GM13976 (cell line): ENCODE results near the gene CSNK2B.
"Not testable (repeated sequence)": the region's sequence is repeated elsewhere in the genome, so short reads cannot be mapped to it uniquely, and the experiment has no call there.

Experiments
- DNase-seq: peaks from one replicate; pipeline ENCODE4 v3.0.0; 2012; ENCODE audit warnings: low spot score
- in situ Hi-C: fragments of 300-500 bp; cut with MboI; formaldehyde crosslinking; loops from one replicate; pipeline ENCODE4 v1.12.0; 2022; ENCODE audit warnings: low sequenced_read_pairs, mixed read lengths, inconsistent platforms; ENCODE audit not compliant: unreplicated experiment
- TF ChIP-seq, protein P1 (sequence below): IDR thresholded peaks from 2 replicates; pipeline ENCODE4 v1.5.1; 2012; ENCODE audit warnings: borderline replicate concordance, mild to moderate bottlenecking; ENCODE audit not compliant: insufficient read depth; ENCODE audit errors: extremely low read depth, missing control alignments, control extremely low read depth

The CSNK2B gene

DNA sequence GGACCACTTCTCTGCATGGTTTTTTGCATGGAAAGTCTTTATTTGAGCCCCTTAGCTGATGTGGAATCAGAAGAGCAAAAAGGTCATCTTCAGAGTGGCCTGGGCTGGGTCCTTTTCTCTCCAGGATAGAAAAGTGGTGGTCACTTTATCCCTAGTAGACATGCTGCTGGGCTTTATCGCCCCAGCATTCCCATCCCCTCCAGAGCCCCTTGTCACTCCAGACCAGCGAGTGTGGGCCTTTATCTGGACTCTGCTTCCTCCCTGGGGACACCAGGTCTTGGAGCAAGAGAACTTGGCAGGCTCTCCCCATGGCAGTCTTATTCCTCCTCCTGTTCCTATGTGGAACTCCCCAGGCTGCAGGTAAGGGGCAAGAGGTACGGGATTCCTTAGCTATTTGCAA is 40.7 kb downstream of the CSNK2B start, which contains the start of gene LY6G6F:
Gene LY6G6F (plus strand): TSS at position 268 of the 400 bp plus-strand sequence. CDS start 41 bp downstream, at position 309.
- in situ Hi-C loops: no loop called here
- TF ChIP-seq, protein P1, sequence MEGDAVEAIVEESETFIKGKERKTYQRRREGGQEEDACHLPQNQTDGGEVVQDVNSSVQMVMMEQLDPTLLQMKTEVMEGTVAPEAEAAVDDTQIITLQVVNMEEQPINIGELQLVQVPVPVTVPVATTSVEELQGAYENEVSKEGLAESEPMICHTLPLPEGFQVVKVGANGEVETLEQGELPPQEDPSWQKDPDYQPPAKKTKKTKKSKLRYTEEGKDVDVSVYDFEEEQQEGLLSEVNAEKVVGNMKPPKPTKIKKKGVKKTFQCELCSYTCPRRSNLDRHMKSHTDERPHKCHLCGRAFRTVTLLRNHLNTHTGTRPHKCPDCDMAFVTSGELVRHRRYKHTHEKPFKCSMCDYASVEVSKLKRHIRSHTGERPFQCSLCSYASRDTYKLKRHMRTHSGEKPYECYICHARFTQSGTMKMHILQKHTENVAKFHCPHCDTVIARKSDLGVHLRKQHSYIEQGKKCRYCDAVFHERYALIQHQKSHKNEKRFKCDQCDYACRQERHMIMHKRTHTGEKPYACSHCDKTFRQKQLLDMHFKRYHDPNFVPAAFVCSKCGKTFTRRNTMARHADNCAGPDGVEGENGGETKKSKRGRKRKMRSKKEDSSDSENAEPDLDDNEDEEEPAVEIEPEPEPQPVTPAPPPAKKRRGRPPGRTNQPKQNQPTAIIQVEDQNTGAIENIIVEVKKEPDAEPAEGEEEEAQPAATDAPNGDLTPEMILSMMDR: no peak
- no peak for DNase-seq

DNA sequence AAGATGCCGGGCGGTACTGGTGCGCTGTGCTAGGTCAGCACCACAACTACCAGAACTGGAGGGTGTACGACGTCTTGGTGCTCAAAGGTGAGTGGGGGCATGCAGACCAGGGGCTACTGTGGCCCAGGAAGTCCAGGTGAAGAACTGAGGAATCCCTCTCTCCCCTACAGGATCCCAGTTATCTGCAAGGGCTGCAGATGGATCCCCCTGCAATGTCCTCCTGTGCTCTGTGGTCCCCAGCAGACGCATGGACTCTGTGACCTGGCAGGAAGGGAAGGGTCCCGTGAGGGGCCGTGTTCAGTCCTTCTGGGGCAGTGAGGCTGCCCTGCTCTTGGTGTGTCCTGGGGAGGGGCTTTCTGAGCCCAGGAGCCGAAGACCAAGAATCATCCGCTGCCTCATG is 41.8 kb downstream of the CSNK2B start:
- DNase-seq: no peak
- TF ChIP-seq, protein P1: no peak
- in situ Hi-C loops: no loop called here

DNA sequence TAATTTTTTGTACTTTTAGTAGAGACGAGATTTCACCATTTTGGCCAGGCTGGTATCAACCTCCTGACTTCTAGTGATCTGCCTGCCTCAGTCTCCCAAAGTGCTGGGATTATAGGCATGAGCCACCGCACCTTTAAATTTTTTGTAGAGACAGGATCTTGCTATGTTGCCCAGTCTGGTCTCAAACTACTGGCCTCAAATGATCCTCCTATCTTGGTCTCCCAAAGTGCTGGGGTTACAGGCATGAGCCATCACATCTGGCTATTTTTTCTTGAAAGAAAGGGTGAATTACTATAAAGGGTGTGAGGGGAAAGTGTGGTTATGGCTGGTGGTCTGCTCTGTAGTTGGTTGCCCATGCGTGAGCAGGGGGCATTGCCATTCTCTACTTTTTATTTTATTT is 42.3 kb downstream of the CSNK2B start:
- DNase-seq: no peak
- TF ChIP-seq, protein P1: no peak
- in situ Hi-C loops: no loop called here

DNA sequence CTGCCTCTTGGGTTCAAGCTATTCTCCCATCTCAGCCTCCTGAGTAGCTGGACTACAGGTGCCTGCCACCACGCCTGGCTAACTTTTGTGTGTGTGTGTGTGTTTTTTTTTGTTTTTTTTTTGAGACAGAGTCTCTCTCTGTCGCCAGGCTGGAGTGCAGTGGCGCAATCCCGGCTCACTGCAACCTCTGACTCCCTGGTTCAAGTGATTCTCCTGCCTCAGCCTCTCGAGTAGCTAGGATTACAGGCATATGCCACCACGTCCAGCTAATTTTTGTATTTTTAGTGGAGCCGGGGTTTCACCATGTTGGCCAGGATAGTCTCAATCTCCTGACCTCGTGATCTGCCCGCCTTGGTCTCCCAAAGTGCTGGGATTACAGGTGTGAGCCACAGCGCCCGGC is 43.3 kb downstream of the CSNK2B start:
- in situ Hi-C loops, DNase-seq: not testable (repeated sequence)

DNA sequence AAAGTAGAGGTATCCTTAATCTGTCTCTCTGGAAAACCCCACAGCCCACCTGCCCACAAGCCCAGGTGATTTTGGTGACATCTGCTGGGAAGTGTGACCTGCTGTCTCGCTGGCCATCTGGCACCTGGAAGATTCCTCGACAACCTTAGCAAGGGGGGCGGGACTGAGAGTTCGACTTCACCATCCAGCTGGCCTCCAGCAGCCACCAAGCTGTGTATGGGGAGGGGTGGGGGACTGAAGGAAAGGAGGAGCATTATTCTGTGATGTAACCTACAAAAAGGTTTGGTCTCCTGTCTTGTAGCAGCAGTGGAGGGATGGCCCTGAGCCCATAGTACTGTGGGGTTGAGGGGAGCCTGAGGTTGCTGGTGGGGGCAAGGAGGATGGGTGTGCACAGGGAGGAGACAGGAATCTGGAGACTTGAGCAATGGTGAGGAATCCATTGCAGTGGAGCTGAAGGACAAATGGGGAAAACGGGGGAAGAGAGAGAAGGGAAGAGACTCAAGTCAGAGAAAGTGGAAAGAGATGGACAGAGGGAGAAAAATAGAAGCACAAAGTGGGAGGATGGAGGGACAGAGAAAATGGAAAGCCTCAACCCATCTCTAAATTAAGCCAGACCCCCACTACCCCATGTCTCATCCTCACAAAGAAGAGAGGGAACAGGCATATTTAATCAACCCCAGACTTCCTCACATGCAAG is 44.8 kb downstream of the CSNK2B start:
- TF ChIP-seq, protein P1: no peak
- no peak for DNase-seq
- in situ Hi-C loops: no loop called here

DNA sequence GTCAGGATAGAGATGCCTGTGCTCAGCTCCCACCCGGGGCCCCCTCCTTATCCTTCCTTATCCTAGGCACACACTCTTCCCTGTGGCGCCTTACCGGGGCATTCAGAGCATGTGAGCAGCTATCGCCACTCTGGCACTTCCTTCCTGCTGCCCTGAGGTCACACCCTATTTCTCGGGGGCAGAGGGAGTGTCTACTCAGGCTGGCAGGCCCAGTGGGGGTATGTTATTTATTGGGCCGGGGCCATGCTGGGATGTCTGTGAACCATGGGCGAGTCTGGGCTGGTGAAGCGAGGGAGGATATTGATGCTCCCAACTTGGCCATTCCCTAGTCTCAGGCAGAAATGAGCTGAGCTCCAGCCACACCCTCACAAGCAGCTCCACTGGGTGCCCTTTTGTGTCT is 45.4 kb downstream of the CSNK2B start:
- TF ChIP-seq, protein P1: no peak
- DNase-seq: no peak
- in situ Hi-C loops: no loop called here

DNA sequence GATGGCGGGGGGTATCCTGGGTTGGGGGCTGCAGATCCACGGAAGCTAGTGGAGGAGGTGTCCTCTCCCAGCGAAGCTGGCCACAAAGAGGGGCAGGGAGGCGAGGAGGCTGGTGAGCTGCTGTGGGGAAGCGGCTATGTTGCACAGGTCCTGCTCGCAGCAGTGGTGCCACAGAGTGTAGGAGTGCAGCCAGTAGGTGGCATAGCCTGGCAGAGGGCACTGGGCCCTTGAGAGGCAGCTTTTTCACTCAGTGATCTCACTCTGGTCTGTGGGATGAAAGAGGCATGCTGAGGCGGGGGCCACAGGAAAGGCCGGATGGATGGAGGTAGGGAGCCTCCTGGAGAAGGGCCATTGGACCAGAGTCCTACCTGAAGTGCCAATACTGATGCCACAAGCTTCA is 46.4 kb downstream of the CSNK2B start:
- no peak for DNase-seq
- TF ChIP-seq, protein P1: no peak
- in situ Hi-C loops: no loop called here
